Peyer's patch (tissue), 4 donors: Measurements from ENCODE around the gene PPIC. TPM values are rescaled to one million over a fixed set of nuclear protein-coding genes. Genes with fewer than 3 reads are reported as not detected.
"Not testable (repeated sequence)": the region's sequence is repeated elsewhere in the genome, so short reads cannot be mapped to it uniquely, and the experiment has no call there.

Source experiments
- DNase-seq, 3 donors: peaks; one replicate each; pipeline ENCODE4 v3.0.0-alpha.2; 2017 to 2019
- H3K27ac ChIP-seq, 4 donors: fragments of 200-600 bp; sonication (generic); one replicate each; pipeline ENCODE4 v1.5.1; 2016 to 2019
- H3K27me3 ChIP-seq, 2 donors: fragments of 200-600 bp; sonication (generic); one replicate each; pipeline ENCODE4 v1.5.1; 2019
- H3K36me3 ChIP-seq, 3 donors: fragments of 200-600 bp; sonication (generic); one replicate each; pipeline ENCODE4 v1.5.1; 2016 to 2019
- H3K4me1 ChIP-seq, 4 donors: fragments of 200-600 bp; sonication (generic); one replicate each; pipeline ENCODE4 v1.5.1; 2016 to 2019
- H3K4me3 ChIP-seq, 4 donors: fragments of 200-600 bp; sonication (generic); 1 replicate in 3 of 4; 2 replicates in 1 of 4; pipeline ENCODE4 v1.5.1; 2016 to 2019; ENCODE audit warnings: mild to moderate bottlenecking in 1 of 4
- H3K9me3 ChIP-seq, 4 donors: fragments of 200-600 bp; sonication (generic); one replicate each; pipeline ENCODE4 v1.5.1; 2016 to 2019; ENCODE audit warnings: mild to moderate bottlenecking in 1 of 4
- CTCF ChIP-seq, 6 experiments: fragments of 450-650 bp in 4 of 6; fragments of 200-600 bp in 2 of 6; sonication (generic) in 1 of 6; IDR thresholded peaks; one replicate each; pipeline ENCODE4 v1.5.1; 2017 to 2019; ENCODE audit warnings: antibody characterized with exemption in 6 of 6, mild to moderate bottlenecking in 3 of 6, moderate library complexity in 1 of 6
- POLR2A ChIP-seq, 2 donors: fragments of 450-650 bp; IDR thresholded peaks; one replicate each; pipeline ENCODE4 v1.5.1; 2017; ENCODE audit warnings: antibody characterized with exemption in 2 of 2, mild to moderate bottlenecking in 2 of 2, moderate library complexity in 2 of 2
- total RNA-seq, 4 donors: library from RNA; depleted of rRNA; stranded (reverse); fragments of >200 nt; gene quantifications; one replicate each; pipeline ENCODE4 v1.1.0, GENCODE V29; 2016

PPIC gene
- total RNA-seq, 4 donors from 2014 or later, result 5.0 to 50.1 (median 32.6) TPM

GRCh38 chr5:122982376-122982775 is 54.1 kb downstream of the PPIC start:
- no peaks in the 10 kb centered on the region for H3K9me3 ChIP-seq
- no peak overlapping the region for H3K4me3 ChIP-seq
- H3K4me1 ChIP-seq, result no peaks in the 10 kb centered on the region
- DNase-seq, result no peak
- H3K36me3 ChIP-seq, result no peaks in the 10 kb centered on the region
- H3K27me3 ChIP-seq, result no peaks in the 10 kb centered on the region
- no peak overlapping the region for H3K27ac ChIP-seq
- TF ChIP-seq POLR2A (IDR thresholded peaks at IDR 0.05) (no peak), CTCF (IDR thresholded peaks at IDR 0.05) (no peak)

- H3K9me3 ChIP-seq, result no peaks in the 10 kb centered on the region
- H3K36me3 ChIP-seq, result no peaks in the 10 kb centered on the region
- no peak overlapping the region for H3K4me3 ChIP-seq
- no peaks in the 10 kb centered on the region for H3K4me1 ChIP-seq
- TF ChIP-seq CTCF (IDR thresholded peaks at IDR 0.05), result no peak
- TF ChIP-seq POLR2A (IDR thresholded peaks at IDR 0.05), result no peak
- H3K27me3 ChIP-seq, result no peaks in the 10 kb centered on the region
- DNase-seq, result no peak
- H3K27ac ChIP-seq, result no peak overlapping the region
Measured at GRCh38 chr5:122981846-122982245, 54.7 kb downstream of the PPIC start.

- H3K27ac ChIP-seq, result no peak overlapping the region
- no peak overlapping the region for H3K4me3 ChIP-seq
- H3K9me3 ChIP-seq, result no peaks in the 10 kb centered on the region
- TF ChIP-seq POLR2A (IDR thresholded peaks at IDR 0.05) (no peak), CTCF (IDR thresholded peaks at IDR 0.05) (no peak)
- no peaks in the 10 kb centered on the region for H3K27me3 ChIP-seq
- DNase-seq, result no peak
- H3K4me1 ChIP-seq, result no peaks in the 10 kb centered on the region
- no peaks in the 10 kb centered on the region for H3K36me3 ChIP-seq
Measured at GRCh38 chr5:122978644-122979297, 57.8 kb downstream of the PPIC start.

GRCh38 chr5:122978068-122978467 is 58.5 kb downstream of the PPIC start:
- H3K27ac ChIP-seq, result no peak overlapping the region
- H3K27me3 ChIP-seq, result no peaks in the 10 kb centered on the region
- H3K36me3 ChIP-seq, result no peaks in the 10 kb centered on the region
- no peak overlapping the region for H3K4me3 ChIP-seq
- TF ChIP-seq POLR2A (IDR thresholded peaks at IDR 0.05), result no peak
- TF ChIP-seq CTCF (IDR thresholded peaks at IDR 0.05), result no peak
- no peaks in the 10 kb centered on the region for H3K9me3 ChIP-seq
- no peak for DNase-seq
- no peaks in the 10 kb centered on the region for H3K4me1 ChIP-seq

- Histone ChIP-seq H3K4me1 (no peaks in the 10 kb centered on the region), H3K27ac (no peak overlapping the region), H3K27me3 (no peaks in the 10 kb centered on the region), H3K4me3 (no peak overlapping the region), H3K36me3 (no peaks in the 10 kb centered on the region), H3K9me3 (no peaks in the 10 kb centered on the region)
- TF ChIP-seq CTCF (IDR thresholded peaks at IDR 0.05) (no peak), POLR2A (IDR thresholded peaks at IDR 0.05) (no peak)
- no peak for DNase-seq
Measured at GRCh38 chr5:122977319-122977718, 59.2 kb downstream of the PPIC start.

- not testable (repeated sequence) for H3K27ac ChIP-seq, DNase-seq, H3K36me3 ChIP-seq, H3K4me1 ChIP-seq, H3K4me3 ChIP-seq, H3K27me3 ChIP-seq, H3K9me3 ChIP-seq
Measured at GRCh38 chr5:122974251-122974650, 62.3 kb downstream of the PPIC start.

- not testable (repeated sequence) for H3K4me1 ChIP-seq, H3K36me3 ChIP-seq, H3K4me3 ChIP-seq, H3K27me3 ChIP-seq, H3K9me3 ChIP-seq, H3K27ac ChIP-seq, DNase-seq
Measured at GRCh38 chr5:122973759-122974158, 62.8 kb downstream of the PPIC start.
